NCI-H2196 treated with DMSO at 0.1 percent for 48 hours (cell line): Measurements from ENCODE around the gene BTBD3.

ENCODE experiments used
- DNase-seq: peaks from one replicate; lab custom pipeline; 2025; ENCODE audit not compliant: unreplicated experiment; lab: John Stamatoyannopoulos, UW

Gene BTBD3

GRCh38 chr20:11965602-11966001 lies 47.9 kb downstream of the BTBD3 start:
- no peak for DNase-seq

GRCh38 chr20:11966186-11966585 lies 48.5 kb downstream of the BTBD3 start:
- DNase-seq, result no peak

GRCh38 chr20:11970243-11970836 lies 52.6 kb downstream of the BTBD3 start:
- DNase-seq, result no peak

- no peak for DNase-seq
Measured at GRCh38 chr20:11972478-11972877, 54.8 kb downstream of the BTBD3 start.
